ENCODE measurements around the gene PKDCC. TPM values are rescaled to one million over a fixed set of nuclear protein-coding genes. Genes with fewer than 3 reads are reported as not detected.

The PKDCC gene
- total and polyA plus RNA-seq, 2 experiments from 2014 or later: 270 to 278 TPM

GRCh38 chr2:42102591-42103450 lies 55.0 kb downstream of the PKDCC start:
- H3K79me2 ChIP-seq: no peaks in the 10 kb centered on the region
- 41% methylated on average over 20 of the region's 25 CpGs for WGBS (ENCODE audit: low lambda C conversion rate, missing lambda C conversion rate)
- H2AFZ ChIP-seq: peak overlapping the region; percentile 38
- peak overlapping the region; percentile 74 for H3K4me2 ChIP-seq
- peaks cover 20% of the 10 kb centered on the region for H3K4me1 ChIP-seq (ENCODE audit: insufficient read depth)
- DNase-seq (ENCODE audit: low spot score): peak; percentile 81
- H3K27ac ChIP-seq: peak overlapping the region; percentile 96
- H4K20me1 ChIP-seq (ENCODE audit: insufficient read depth, poor library complexity, severe bottlenecking): no peaks in the 10 kb centered on the region
- TF ChIP-seq EZH2 (IDR thresholded peaks at IDR 0.05; ENCODE audit: borderline replicate concordance) (no peak), CTCF (IDR thresholded peaks at IDR 0.05; ENCODE audit: poor library complexity) (no peak), EZH2phosphoT487 (IDR thresholded peaks at IDR 0.05; ENCODE audit: low read depth, severe bottlenecking, unreplicated experiment) (no peak)
- no peaks in the 10 kb centered on the region for H3K36me3 ChIP-seq (replicated peaks; ENCODE audit: insufficient read depth, low read depth)
- no peak overlapping the region for H3K4me3 ChIP-seq
- no peaks in the 10 kb centered on the region for H3K27me3 ChIP-seq
- H3K9me3 ChIP-seq (ENCODE audit: low read depth): no peaks in the 10 kb centered on the region
- no peaks in the 10 kb centered on the region for H3K9me2 ChIP-seq (replicated peaks; ENCODE audit: insufficient read depth)

GRCh38 chr2:42103829-42104228 lies 56.0 kb downstream of the PKDCC start:
- Histone ChIP-seq H2AFZ (no peak overlapping the region), H4K20me1 (ENCODE audit: insufficient read depth, poor library complexity, severe bottlenecking) (no peaks in the 10 kb centered on the region), H3K27me3 (no peaks in the 10 kb centered on the region), H3K4me2 (no peak overlapping the region), H3K36me3 (replicated peaks; ENCODE audit: insufficient read depth, low read depth) (no peaks in the 10 kb centered on the region), H3K4me1 (ENCODE audit: insufficient read depth) (peaks cover 20% of the 10 kb centered on the region), H3K4me3 (no peak overlapping the region), H3K27ac (peak overlapping the region; percentile 96), H3K79me2 (no peaks in the 10 kb centered on the region), H3K9me3 (ENCODE audit: low read depth) (no peaks in the 10 kb centered on the region), H3K9me2 (replicated peaks; ENCODE audit: insufficient read depth) (no peaks in the 10 kb centered on the region)
- DNase-seq (ENCODE audit: low spot score): no peak
- WGBS (ENCODE audit: low lambda C conversion rate, missing lambda C conversion rate): 67% methylated on average over 3 of the region's 3 CpGs
- TF ChIP-seq EZH2phosphoT487 (IDR thresholded peaks at IDR 0.05; ENCODE audit: low read depth, severe bottlenecking, unreplicated experiment) (no peak), EZH2 (IDR thresholded peaks at IDR 0.05; ENCODE audit: borderline replicate concordance) (no peak), CTCF (IDR thresholded peaks at IDR 0.05; ENCODE audit: poor library complexity) (no peak)

GRCh38 chr2:42104621-42105020 lies 56.8 kb downstream of the PKDCC start:
- WGBS (ENCODE audit: low lambda C conversion rate, missing lambda C conversion rate): 91% methylated on average over 5 of the region's 5 CpGs
- peaks cover 20% of the 10 kb centered on the region for H3K4me1 ChIP-seq (ENCODE audit: insufficient read depth)
- peak overlapping the region; percentile 96 for H3K27ac ChIP-seq
- no peaks in the 10 kb centered on the region for H4K20me1 ChIP-seq (ENCODE audit: insufficient read depth, poor library complexity, severe bottlenecking)
- no peak overlapping the region for H3K4me3 ChIP-seq
- TF ChIP-seq EZH2phosphoT487 (IDR thresholded peaks at IDR 0.05; ENCODE audit: low read depth, severe bottlenecking, unreplicated experiment) (no peak), CTCF (IDR thresholded peaks at IDR 0.05; ENCODE audit: poor library complexity) (no peak), EZH2 (IDR thresholded peaks at IDR 0.05; ENCODE audit: borderline replicate concordance) (no peak)
- H3K9me2 ChIP-seq (replicated peaks; ENCODE audit: insufficient read depth): no peaks in the 10 kb centered on the region
- no peaks in the 10 kb centered on the region for H3K79me2 ChIP-seq
- no peaks in the 10 kb centered on the region for H3K27me3 ChIP-seq
- DNase-seq (ENCODE audit: low spot score): no peak
- H2AFZ ChIP-seq: no peak overlapping the region
- H3K4me2 ChIP-seq: no peak overlapping the region
- H3K36me3 ChIP-seq (replicated peaks; ENCODE audit: insufficient read depth, low read depth): no peaks in the 10 kb centered on the region
- no peaks in the 10 kb centered on the region for H3K9me3 ChIP-seq (ENCODE audit: low read depth)
